NOMO-1 treated with DMSO at 0.1 percent for 48 hours (cell line): ENCODE results near the gene HIVEP3.

Experiments
- DNase-seq: peaks from one replicate; lab custom pipeline; 2025; ENCODE audit not compliant: unreplicated experiment; lab: John Stamatoyannopoulos, UW

The HIVEP3 gene

DNA sequence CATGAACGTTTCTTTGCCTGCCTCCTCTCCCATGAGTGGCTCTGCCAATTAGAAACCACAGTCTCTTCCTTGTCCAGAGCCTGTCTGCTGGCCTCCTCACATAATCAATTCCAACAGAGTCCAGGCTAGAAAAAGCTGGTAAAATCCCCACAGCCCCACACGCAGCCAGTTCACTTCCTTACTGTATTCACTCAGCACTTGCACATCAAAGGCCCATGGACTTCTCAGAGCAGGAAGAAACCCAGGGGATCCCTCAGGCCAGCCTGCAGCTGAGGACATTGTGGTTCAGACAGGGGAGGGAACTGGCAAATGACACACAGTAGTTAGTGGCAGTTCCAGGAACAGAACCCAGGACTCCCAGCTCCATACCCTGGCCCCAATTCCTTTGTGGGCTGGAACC lies 262.7 kb downstream of the HIVEP3 start:
- no peak for DNase-seq

DNA sequence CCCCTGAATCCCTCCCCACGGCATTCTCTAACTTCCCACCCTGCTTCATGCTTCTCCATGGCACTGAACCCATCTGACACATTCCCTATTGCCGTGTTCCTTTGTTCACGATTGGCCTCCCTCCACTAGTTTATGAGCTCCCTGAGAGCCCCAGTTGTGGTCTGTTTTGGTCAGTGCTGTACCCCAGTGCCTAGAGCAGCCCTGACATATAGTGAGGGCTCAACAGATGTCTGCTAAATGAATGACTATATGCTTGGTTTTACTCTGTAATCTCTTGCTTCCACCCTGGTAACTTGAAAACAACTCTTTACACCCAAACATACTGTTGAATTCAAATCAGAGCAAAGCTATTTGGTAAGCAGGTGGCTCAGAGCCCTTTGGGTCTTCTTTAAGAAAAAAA lies 263.1 kb downstream of the HIVEP3 start:
- no peak for DNase-seq

DNA sequence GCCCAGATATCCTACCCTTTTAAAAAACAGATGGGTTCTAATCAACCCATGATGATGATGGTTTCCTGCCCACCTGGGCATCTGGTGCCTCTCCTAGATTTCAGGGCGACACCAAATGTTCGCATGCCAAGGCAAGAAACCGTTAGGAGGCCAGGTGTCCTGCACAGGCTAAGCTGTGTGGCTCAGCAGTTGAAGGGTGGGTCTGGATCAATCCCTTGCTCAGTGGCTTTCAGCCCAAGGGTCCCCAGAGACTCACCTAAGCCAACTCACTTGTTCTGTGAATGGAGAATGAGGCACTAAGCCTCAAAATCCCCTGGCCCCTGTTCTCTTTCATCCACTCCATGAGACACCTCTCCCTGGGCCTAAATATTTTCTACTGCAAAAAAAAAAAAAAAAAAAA lies 265.1 kb downstream of the HIVEP3 start:
- no peak for DNase-seq

DNA sequence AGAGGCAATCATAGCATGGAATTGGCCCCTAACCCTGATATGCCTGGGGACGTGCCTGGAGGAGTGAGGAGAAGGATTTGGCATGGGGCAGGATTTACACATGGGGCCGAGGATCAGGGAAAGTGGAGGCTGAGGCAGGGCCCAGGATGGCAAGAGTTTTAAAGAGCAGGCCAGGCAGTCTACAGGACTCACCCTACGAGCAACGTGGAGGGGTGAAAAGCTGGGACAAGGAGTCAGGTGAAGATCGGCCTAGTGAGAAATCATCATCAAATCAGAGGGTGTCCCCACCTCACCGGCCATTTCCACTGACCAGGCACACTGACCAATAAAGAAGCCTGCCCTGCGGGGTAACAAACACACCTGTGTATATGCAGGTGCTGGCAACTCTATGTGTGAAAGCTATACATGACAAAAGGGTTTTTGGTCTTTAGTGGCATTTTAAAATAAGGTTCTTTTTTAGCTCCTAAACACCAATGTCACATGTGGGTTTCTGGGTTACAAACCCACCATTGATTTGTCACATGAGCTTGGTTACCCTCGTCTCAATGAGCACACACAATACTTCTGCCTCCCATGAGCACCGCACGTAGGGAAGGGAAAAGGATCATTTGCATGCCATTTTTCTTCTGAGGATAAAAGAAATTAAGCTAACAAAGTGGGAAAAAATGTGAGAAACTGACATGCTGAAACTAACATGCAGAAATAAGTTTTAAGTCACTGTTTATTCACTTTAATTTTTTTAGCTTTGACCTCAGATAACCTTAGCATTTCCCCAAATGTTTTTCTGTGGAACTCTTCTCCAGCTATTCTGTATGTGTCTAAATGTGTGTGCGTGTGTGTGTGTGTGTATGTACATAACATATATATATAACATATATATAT lies 266.1 kb downstream of the HIVEP3 start:
- DNase-seq, result no peak

DNA sequence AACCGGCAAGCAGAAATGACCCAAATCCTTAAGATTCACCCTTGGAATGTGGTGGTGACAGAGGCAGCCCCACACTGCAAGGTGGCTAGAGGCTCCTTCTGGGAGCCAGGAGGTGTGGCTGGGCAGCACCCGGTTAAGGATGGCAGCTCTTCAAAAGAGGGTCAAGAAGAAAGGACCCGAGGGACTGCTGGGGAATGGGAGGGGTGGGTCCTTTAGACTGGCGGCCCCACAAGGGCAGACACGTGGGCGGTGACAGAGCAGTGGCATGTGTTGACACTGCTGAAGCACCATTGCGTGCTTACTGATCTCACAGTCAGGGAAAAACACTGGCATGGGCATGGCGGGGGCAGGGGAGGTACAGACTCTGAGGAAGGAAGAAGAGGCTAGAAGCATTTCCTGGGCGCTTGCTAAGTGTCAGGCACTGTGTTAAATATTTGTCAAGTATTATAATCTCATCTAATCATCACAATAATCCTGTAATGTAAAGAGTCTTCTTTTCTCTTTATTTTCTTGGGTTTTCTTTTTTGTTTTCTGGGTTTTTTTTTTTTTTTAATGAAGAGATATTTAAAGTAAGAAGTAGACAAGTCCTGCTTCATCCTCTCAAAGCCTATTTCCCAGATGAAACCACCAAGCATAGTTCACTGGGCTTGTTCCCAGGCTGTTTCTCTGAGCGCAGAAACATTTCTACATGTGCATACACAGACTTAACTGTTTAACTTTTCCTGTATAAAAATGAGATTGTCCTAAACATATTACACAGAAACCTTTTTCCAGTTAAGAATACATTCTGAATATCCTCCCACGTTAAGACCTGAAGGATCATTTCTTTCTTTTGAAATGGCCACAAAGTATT lies 268.5 kb downstream of the HIVEP3 start:
- no peak for DNase-seq

DNA sequence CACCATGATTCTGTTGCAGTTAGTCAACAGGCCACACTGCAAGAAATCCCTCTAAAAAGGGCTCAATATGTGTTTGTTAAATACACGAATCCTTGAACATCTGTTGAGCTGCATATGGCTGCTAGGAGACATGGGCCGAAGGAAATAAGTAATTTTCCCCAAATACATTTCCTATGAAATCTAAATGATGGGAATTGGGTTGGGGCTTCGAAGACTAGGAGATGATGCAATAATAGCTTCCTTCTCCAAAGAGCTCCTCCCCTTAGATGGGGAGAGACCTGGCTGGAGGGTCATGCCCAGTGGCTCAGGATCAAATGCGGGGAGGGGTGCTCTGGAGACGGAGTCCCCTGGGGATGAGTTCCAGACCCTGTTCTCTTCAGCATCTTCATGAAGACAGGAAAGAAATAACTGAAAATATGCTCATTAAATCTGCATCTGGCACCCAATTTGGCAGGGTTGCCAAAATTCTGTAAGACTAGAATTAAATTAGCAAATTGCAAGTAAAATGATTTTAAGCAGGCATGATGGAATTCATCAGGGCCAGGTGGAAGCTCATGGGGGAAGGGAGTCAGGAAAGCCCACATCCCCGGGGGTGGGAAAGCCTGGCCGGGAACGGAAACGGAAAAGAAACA lies 269.2 kb downstream of the HIVEP3 start:
- no peak for DNase-seq

DNA sequence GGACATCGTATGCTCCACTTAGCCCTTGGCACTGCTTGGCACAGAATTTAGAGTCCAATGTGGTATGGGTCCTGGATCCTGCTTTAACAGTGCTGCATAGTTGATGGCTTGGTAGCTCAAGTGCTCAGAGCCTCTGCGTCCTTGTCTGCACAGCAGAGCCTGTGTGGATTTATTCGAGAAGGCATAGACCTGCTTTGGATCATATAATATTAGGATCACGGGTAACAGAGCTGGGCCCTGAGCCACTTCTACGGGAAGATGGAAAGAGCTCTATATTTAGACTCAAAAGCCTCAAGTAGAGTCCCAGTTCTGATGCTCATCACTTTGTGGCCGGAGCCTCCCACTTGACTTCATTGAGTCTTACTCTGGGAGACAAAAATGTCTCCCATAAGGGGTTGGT lies 269.9 kb downstream of the HIVEP3 start:
- DNase-seq, result no peak

DNA sequence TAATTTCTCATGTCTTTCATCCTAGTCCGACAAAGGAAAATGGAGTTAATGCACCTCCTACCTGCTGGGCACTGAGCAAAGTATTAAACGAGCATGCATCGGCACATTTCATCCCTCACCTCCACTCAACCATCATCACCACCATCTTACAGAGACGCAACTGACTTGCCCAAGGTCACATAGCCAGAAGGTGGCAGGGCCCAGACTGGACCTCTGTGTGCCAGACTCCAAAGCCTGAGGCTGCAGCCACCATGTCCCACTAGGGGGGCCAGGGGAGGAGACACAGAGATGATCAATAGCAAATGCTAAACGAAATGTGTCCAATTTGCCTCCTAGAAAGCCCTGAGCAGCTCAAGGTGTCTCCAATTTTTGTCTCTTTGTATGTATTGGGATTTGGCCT lies 270.5 kb downstream of the HIVEP3 start:
- no peak for DNase-seq

DNA sequence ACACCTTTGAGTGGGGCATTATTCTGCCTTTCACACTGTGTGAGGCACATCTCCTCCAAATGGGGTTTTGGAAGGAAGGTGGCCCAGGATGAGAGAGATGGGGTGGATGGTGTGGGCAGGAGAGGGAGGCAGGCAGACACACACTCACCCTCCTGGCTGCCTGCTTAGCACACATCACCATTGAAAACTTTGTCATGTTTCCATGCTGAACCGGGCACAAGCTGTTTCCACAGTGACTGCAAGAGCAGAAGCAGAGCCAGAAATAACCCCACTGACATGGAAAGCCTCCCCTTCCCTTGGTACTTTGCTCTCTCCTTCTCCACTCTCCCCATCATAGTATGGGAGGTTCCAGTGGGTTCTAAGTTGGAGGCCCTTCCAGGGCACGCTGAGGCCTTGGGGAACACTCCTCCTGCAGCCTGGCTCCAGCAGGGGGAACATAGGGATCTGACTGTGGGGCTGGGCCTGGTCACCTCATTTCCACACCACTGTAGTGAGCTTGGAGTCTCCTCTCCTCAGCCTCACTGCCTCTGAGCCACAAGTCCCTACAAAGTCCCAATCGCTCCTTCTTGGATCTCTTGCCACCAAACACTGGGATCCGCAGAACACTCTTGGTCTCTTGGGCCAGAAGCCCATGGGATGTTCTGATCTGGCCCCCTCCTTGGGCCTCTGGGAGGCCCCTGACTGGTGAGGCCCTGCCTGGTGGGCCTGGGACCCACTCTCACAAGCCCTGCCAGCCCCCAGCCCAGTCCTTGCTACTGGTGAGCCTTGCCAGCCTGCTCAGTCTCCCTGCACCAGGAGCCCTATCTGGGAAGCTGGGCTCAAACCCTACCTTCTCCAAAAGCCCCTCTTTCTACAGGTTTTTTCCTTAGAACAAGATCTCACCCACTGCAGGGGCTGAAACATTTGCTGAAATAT lies 271.2 kb downstream of the HIVEP3 start:
- DNase-seq, result no peak

DNA sequence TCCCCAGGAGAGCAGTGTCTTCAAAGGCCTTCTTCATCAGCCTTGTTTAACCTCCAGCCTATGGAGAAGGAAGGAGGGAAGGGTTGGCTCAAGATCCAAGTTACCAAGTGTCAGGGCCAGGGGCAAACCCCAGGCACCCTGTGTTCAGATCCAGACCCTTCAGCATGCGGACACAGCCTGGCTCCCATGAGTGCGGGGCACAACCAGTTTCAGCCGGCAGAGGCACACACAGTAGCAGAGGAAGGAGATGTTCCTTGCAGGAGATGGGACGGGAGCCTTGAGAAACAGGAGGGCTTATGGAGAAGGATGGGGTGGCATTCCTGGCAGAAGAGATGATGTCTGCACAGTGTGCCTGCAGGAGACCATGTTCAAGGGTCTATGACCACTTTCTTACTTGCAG lies 272.5 kb downstream of the HIVEP3 start:
- DNase-seq, result no peak

DNA sequence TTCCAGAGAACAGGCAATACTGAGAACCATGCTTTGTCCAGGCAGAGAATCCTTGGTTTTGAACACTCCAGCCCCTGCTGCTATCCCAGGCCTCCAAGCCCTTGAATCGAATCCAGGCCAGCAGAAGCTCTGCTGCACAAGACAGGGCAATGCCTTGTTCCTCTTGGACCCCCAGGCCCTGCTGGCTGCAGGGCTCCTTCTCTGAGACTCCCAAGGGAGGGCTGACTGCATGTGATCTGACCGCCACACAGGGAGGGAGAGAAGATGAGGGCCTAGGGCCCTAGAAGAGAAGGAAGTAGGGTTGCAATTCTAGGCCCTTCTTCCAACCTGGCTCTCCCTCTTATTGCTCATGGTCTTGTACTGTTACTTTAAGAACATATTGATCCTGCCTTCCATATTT lies 273.7 kb downstream of the HIVEP3 start:
- no peak for DNase-seq

DNA sequence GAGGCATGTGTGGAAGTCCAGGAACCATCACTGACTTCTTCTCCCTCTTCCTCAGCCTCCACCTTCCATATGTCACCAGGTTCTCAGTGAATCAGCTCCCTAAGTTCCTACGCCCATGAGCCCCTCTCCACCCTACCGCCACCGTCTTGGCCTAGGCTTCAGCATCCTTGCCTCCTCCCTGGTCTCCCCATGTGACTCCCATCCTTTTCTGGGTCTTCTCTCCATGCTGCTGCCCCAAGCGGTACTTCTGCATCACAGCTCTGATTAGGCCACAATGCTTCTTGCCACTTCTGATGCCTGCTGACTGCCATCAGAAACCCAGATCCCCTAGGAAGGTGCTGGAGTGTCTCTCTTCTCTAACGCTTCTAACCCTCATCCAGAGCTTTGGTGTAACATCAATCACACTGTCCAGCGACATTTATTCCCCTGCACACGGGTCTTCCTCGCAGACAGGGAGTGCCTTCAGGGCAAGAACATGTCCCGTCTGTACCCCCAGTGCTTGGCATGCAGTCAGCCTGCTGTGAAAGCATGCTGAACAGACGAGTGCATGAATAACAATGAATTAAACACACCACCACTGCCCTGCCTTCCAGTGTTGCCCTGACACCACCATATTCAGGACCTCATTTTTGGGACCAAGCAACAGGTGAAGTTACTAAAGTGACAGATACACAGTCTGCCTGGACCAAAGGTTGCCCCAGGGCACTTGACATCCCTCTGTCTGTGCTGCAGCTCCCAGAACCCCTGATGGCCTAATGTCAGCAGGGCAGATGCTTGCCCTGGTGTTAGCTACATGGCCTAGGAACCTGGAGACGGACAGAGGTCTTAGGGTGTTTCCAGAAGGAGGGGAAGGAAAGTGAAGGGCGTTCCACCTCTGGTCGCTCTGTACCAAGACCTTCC lies 275.6 kb downstream of the HIVEP3 start:
- DNase-seq, result no peak

DNA sequence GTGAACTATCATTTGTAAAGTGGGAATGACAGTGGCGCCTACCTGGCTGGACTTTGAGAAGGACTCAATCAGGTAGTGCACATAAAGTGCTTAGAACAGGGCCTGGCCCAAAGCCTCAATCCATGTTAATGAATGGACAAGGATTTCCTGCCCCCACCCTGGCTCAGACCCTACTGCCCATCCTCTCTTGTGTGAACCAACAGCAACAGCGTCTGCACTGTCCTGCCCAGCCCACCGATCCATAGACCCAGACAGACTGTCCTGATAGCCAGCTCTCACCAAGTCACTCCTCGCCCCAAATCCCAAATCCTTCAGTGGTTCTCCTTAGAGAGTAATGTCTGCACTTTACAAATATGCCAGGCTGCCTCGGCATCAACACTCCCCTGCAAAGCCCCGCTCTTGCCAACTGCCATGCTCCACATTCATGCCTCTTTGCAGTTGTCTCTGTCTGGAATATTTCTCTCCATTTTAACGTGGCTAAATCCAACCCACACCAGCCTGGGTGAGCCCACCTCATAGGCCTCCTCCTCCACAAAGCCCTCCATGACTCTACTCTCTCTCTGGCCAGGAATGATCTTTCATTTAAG lies 276.7 kb downstream of the HIVEP3 start:
- DNase-seq, result no peak

DNA sequence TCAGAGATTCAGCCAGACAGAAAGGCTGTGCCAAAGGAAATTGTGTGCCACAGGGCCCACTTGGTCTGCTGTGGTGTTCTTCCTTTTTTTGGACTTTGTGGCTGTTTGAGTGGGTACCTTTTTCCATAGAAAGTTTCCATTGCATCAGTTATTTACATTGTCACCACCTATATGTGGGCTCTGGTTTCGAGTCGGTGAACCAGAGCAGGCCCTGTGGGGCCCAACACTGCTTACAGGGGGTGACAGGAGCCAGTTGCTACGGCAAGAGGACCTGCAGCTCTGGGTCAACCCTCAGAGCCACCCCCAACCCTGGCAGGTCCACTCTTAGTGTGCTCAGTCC lies 277.3 kb downstream of the HIVEP3 start:
- DNase-seq, result no peak

DNA sequence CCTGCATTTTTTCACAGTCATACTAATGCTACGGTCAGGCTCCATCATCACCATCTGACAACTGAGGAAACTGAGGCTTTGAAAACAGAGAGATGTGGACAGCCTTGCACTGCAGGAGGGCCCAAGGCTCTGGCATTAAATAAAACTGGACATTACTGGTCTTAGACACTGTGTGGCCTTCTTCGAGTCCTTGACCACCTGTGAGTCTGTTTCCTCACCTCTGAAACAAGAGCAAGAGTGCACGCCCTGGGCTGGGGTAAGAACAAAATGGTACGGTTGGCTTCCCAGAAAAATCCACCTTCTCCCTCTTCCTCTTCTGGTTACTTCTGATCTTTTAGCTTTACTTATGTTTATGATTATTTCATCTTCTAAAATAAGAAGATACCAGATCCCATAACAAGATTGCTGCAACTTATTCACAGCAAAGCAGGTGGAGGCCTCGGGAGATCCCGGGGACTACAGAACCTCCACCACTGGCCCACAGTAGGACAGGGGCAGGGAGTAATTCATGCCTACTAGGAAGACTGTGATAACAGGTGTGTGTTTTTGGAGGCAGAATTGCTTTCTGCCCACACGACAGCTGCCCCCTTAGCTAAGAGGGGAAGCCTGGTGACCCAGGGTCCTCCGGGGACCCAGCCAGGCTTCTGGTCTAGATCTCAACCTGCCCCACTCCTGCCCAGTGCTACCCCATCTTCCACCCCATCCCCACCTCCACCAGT lies 277.8 kb downstream of the HIVEP3 start:
- DNase-seq, result no peak

DNA sequence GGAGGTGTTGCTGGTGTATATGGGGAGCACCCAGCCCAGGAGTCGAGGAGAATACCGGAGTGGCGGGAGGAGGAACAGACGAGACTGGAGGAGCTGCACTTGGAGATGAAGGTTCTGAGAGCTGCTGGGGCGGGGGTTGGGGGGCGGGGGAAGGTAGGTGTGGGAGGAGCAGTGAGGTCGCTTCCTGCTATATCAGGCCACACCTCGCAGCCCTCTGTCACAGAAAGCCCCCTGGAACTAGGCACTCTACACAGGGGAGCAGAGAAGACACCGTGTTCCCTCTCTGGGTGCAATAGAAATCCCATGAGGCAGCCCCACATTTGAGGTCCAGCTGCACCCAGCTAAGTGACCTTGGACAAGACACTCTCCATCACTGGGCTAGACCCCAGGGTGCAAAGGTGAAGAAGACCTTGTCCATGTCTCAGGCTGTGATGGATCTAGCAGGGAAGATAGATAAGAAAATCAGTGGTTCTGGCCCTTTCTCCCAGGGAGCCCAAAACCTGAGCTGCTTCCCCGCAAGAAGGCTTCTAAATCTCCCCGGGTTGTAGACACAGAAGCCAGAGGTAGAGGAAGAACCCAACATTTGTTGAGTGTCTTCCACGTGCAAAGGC lies 278.5 kb downstream of the HIVEP3 start:
- no peak for DNase-seq

DNA sequence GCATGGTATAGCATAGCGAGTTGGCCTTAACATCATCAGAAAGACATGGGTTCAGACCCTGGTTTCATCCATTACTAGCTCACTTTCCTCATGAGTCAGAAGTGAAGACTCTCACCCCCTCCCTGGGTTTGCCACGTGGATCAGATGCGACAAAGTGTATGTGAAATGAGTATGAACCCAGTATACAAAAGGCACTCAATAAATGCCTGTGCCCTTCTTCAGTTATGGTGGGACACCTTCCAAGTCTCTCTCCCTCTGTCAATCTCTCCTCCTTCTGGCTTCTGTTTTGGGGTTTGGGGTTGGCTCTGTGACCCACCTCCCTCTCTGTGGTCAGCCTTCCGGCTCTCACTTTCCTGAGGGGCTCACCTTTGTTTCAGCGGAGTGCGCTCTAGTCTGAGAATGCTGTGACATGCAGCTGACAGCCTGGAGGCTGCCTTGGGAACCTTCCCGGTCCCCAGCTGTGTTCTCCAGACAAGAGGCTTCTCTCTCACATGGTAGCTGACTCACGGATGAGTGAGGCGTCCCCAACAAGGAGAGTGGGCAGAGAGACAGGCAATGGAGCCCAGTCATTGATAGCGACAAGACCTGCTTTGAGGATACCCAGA lies 279.3 kb downstream of the HIVEP3 start:
- DNase-seq, result no peak
